Trophoblast cell (in vitro differentiated cells and primary cell): ENCODE data around the gene PALLD.

Experiments
- DNase-seq, 2 donors: peaks; one replicate each; pipeline ENCODE4 v3.0.0-alpha.2; 2016
- H2AFZ ChIP-seq: 2 replicates; pipeline ENCODE4 v1.6.1; 2013; ENCODE audit warnings: low read length, moderate library complexity, mild to moderate bottlenecking; ENCODE audit not compliant: insufficient read depth, poor library complexity
- H2AK5ac ChIP-seq: 2 replicates; pipeline ENCODE4 v1.6.1; 2013; ENCODE audit warnings: mild to moderate bottlenecking, low read length
- H2BK120ac ChIP-seq: 2 replicates; pipeline ENCODE4 v1.6.1; 2013; ENCODE audit warnings: low read length, mild to moderate bottlenecking, moderate library complexity; ENCODE audit not compliant: insufficient read depth, poor library complexity
- H2BK12ac ChIP-seq: 2 replicates; pipeline ENCODE4 v1.6.1; 2013; ENCODE audit warnings: mild to moderate bottlenecking, low read length, moderate library complexity
- H2BK5ac ChIP-seq: 2 replicates; pipeline ENCODE4 v1.6.1; 2013; ENCODE audit warnings: low read length, low read depth, moderate library complexity, mild to moderate bottlenecking; ENCODE audit not compliant: poor library complexity
- H3K14ac ChIP-seq: 2 replicates; pipeline ENCODE4 v1.6.1; 2013; ENCODE audit warnings: mild to moderate bottlenecking, low read length
- H3K18ac ChIP-seq: 2 replicates; pipeline ENCODE4 v1.6.1; 2013; ENCODE audit warnings: mild to moderate bottlenecking, low read length
- H3K23ac ChIP-seq: 2 replicates; pipeline ENCODE4 v1.6.1; 2013; ENCODE audit warnings: low read length
- H3K27ac ChIP-seq: 2 replicates; pipeline ENCODE4 v1.5.1; 2013; ENCODE audit warnings: low read depth, mild to moderate bottlenecking, inconsistent platforms, low read length, moderate library complexity
- H3K27me3 ChIP-seq: 2 replicates; pipeline ENCODE4 v1.6.1; 2013; ENCODE audit warnings: inconsistent platforms, mild to moderate bottlenecking, low read length, moderate library complexity; ENCODE audit not compliant: insufficient read depth
- H3K36me3 ChIP-seq, 2 experiments: 1 replicate in 1 of 2; 2 replicates in 1 of 2; pipeline ENCODE4 v1.6.1; 2013; ENCODE audit warnings: low read length in 2 of 2, mild to moderate bottlenecking in 2 of 2, moderate library complexity in 1 of 2; ENCODE audit not compliant: insufficient read depth in 2 of 2, control insufficient read depth in 1 of 2
- H3K4ac ChIP-seq: 2 replicates; pipeline ENCODE4 v1.6.1; 2013; ENCODE audit warnings: low read depth, mild to moderate bottlenecking, low read length, moderate library complexity
- H3K4me1 ChIP-seq, 2 experiments: 1 replicate in 1 of 2; 2 replicates in 1 of 2; pipeline ENCODE4 v1.6.1; 2013; ENCODE audit warnings: low read length in 2 of 2, mild to moderate bottlenecking in 2 of 2, moderate library complexity in 1 of 2; ENCODE audit not compliant: insufficient read depth in 2 of 2, control insufficient read depth in 1 of 2
- H3K4me2 ChIP-seq: 2 replicates; pipeline ENCODE4 v1.6.1; 2013; ENCODE audit warnings: inconsistent platforms, mild to moderate bottlenecking, low read length, moderate library complexity
- H3K4me3 ChIP-seq: 2 replicates; pipeline ENCODE4 v1.5.1; 2013; ENCODE audit warnings: mild to moderate bottlenecking, low read depth, low read length, inconsistent platforms
- H3K79me1 ChIP-seq: one replicate; pipeline ENCODE4 v1.6.1; 2013; ENCODE audit warnings: low read length
- H3K79me2 ChIP-seq: 2 replicates; pipeline ENCODE4 v1.6.1; 2013; ENCODE audit warnings: low read length, mild to moderate bottlenecking; ENCODE audit not compliant: control insufficient read depth, insufficient read depth, poor library complexity
- H3K9ac ChIP-seq: 2 replicates; pipeline ENCODE4 v1.6.1; 2013; ENCODE audit warnings: mild to moderate bottlenecking, low read length
- H3K9me3 ChIP-seq: 2 replicates; pipeline ENCODE4 v1.6.1; 2013; ENCODE audit warnings: low read depth, mild to moderate bottlenecking, control low read depth, inconsistent platforms, low read length; ENCODE audit not compliant: insufficient read depth
- H4K12ac ChIP-seq: 2 replicates; pipeline ENCODE4 v1.6.1; 2013; ENCODE audit warnings: low read depth, mild to moderate bottlenecking, low read length, moderate library complexity
- H4K8ac ChIP-seq: 2 replicates; pipeline ENCODE4 v1.6.1; 2013; ENCODE audit warnings: low read depth, mild to moderate bottlenecking, low read length, moderate library complexity
- H4K91ac ChIP-seq: one replicate; pipeline ENCODE4 v1.6.1; 2013; ENCODE audit warnings: low read depth, mild to moderate bottlenecking, low read length, moderate library complexity
- WGBS: extraction: QIAGEN DNeasy Blood & Tissue Kit; methylation state at CpG from one replicate; pipeline ENCODE4 v1.1.7; 2013; ENCODE audit warnings: missing lambda C conversion rate; ENCODE audit not compliant: insufficient read length, insufficient coverage; ENCODE audit errors: extremely low coverage; 5-methylcytosine and 5-hydroxymethylcytosine counted together

Gene PALLD

GRCh38 chr4:168822481-168822880, 325.6 kb downstream of the PALLD start:
- H3K4me2 ChIP-seq = no peak overlapping the region
- no peak overlapping the region for H3K18ac ChIP-seq
- H3K36me3 ChIP-seq = peaks cover 2 to 5% of the 10 kb centered on the region in 2 experiments
- H3K4me1 ChIP-seq = peaks cover 0 to 6% of the 10 kb centered on the region in 2 experiments
- H3K4me3 ChIP-seq = no peak overlapping the region
- H2BK120ac ChIP-seq = no peak overlapping the region
- no peaks in the 10 kb centered on the region for H3K9me3 ChIP-seq
- no peak overlapping the region for H2AK5ac ChIP-seq
- peaks cover 5% of the 10 kb centered on the region for H3K79me1 ChIP-seq
- no peak overlapping the region for H2BK12ac ChIP-seq
- H3K79me2 ChIP-seq = no peaks in the 10 kb centered on the region
- no CpG with 5 or more reads among the region's 5 CpGs for WGBS
- H2BK5ac ChIP-seq = no peak overlapping the region
- no peak overlapping the region for H3K23ac ChIP-seq
- no peak overlapping the region for H2AFZ ChIP-seq
- no peak overlapping the region for H4K91ac ChIP-seq
- H3K27ac ChIP-seq = no peak overlapping the region
- H3K14ac ChIP-seq = no peak overlapping the region
- H4K12ac ChIP-seq = no peak overlapping the region
- H4K8ac ChIP-seq = no peak overlapping the region
- no peak overlapping the region for H3K4ac ChIP-seq
- no peak for DNase-seq
- H3K9ac ChIP-seq = no peak overlapping the region
- no peaks in the 10 kb centered on the region for H3K27me3 ChIP-seq

- H4K12ac ChIP-seq = no peak overlapping the region
- H3K4me1 ChIP-seq = peaks cover 0 to 7% of the 10 kb centered on the region in 2 experiments
- no peak overlapping the region for H3K4me3 ChIP-seq
- no peak overlapping the region for H3K4ac ChIP-seq
- H4K91ac ChIP-seq = no peak overlapping the region
- peaks cover 1% of the 10 kb centered on the region for H3K79me1 ChIP-seq
- no peaks in the 10 kb centered on the region for H3K79me2 ChIP-seq
- DNase-seq = no peak
- H3K18ac ChIP-seq = no peak overlapping the region
- no peak overlapping the region for H3K23ac ChIP-seq
- no CpG with 5 or more reads among the region's 3 CpGs for WGBS
- H2BK5ac ChIP-seq = no peak overlapping the region
- H2BK120ac ChIP-seq = no peak overlapping the region
- H3K4me2 ChIP-seq = no peak overlapping the region
- H3K27me3 ChIP-seq = no peaks in the 10 kb centered on the region
- H4K8ac ChIP-seq = no peak overlapping the region
- H2AFZ ChIP-seq = no peak overlapping the region
- no peaks in the 10 kb centered on the region for H3K9me3 ChIP-seq
- peaks cover 2 to 5% of the 10 kb centered on the region in 2 experiments for H3K36me3 ChIP-seq
- no peak overlapping the region for H2AK5ac ChIP-seq
- H3K27ac ChIP-seq = no peak overlapping the region
- no peak overlapping the region for H2BK12ac ChIP-seq
- no peak overlapping the region for H3K9ac ChIP-seq
- H3K14ac ChIP-seq = no peak overlapping the region
These were observed 329.1 kb downstream of the PALLD start for GRCh38 chr4:168825975-168826374.

GRCh38 chr4:168826620-168827019, 329.8 kb downstream of the PALLD start:
- H3K79me2 ChIP-seq = peaks cover under 1% of the 10 kb centered on the region
- no peak overlapping the region for H2BK120ac ChIP-seq
- no peaks in the 10 kb centered on the region for H3K27me3 ChIP-seq
- H3K4me3 ChIP-seq = no peak overlapping the region
- H3K23ac ChIP-seq = no peak overlapping the region
- no peak overlapping the region for H3K4ac ChIP-seq
- DNase-seq = no peak
- no CpG with 5 or more reads among the region's 3 CpGs for WGBS
- H2AFZ ChIP-seq = no peak overlapping the region
- H4K91ac ChIP-seq = no peak overlapping the region
- no peak overlapping the region for H3K9ac ChIP-seq
- H3K9me3 ChIP-seq = no peaks in the 10 kb centered on the region
- no peak overlapping the region for H3K27ac ChIP-seq
- peak overlapping the region; percentile 11 for H4K8ac ChIP-seq
- no peak overlapping the region for H3K4me2 ChIP-seq
- no peak overlapping the region for H2BK5ac ChIP-seq
- H3K36me3 ChIP-seq = peaks cover 2 to 5% of the 10 kb centered on the region in 2 experiments
- H3K18ac ChIP-seq = no peak overlapping the region
- H2AK5ac ChIP-seq = no peak overlapping the region
- peaks cover 4% of the 10 kb centered on the region for H3K79me1 ChIP-seq
- no peak overlapping the region for H3K14ac ChIP-seq
- H2BK12ac ChIP-seq = no peak overlapping the region
- peaks cover 0 to 7% of the 10 kb centered on the region in 2 experiments for H3K4me1 ChIP-seq
- no peak overlapping the region for H4K12ac ChIP-seq

- Histone ChIP-seq H3K9me3 (no peaks in the 10 kb centered on the region), H4K12ac (no peak overlapping the region), H4K91ac (no peak overlapping the region), H3K36me3 (peaks cover under 1 to 2% of the 10 kb centered on the region in 2 experiments), H3K4ac (no peak overlapping the region), H3K4me1 (peaks cover 3 to 11% of the 10 kb centered on the region in 2 experiments), H2BK120ac (no peak overlapping the region), H3K23ac (no peak overlapping the region), H2BK5ac (no peak overlapping the region), H3K4me3 (no peak overlapping the region), H3K79me1 (peaks cover 19% of the 10 kb centered on the region), H2AK5ac (no peak overlapping the region), H3K18ac (no peak overlapping the region), H2BK12ac (no peak overlapping the region), H4K8ac (no peak overlapping the region), H3K79me2 (peaks cover 23% of the 10 kb centered on the region), H3K9ac (no peak overlapping the region), H3K27ac (peak overlapping the region; percentile 46), H3K4me2 (peak overlapping the region; percentile 84), H3K14ac (no peak overlapping the region), H3K27me3 (no peaks in the 10 kb centered on the region), H2AFZ (peak overlapping the region; percentile 85)
- DNase-seq = peak in 1 of 2 donors; percentile 26
- WGBS = no CpG with 5 or more reads among the region's 6 CpGs
These were observed 334.1 kb downstream of the PALLD start for GRCh38 chr4:168830777-168831512.
